GM19438 (cell line): ENCODE measurements around the gene CFAP210.

Source experiments
- ATAC-seq: cut with Tn5 transposase; IDR thresholded peaks from one replicate; pipeline ENCODE4 v1.9.1; 2021; ENCODE audit warnings: low read depth; ENCODE audit not compliant: unreplicated experiment

The CFAP210 gene

GRCh38 chr2:169676850-169677249 is 17.4 kb downstream of the CFAP210 start:
- no peak for ATAC-seq

GRCh38 chr2:169676357-169676756 is 17.8 kb downstream of the CFAP210 start:
- ATAC-seq: no peak

- ATAC-seq: no peak
Measured at GRCh38 chr2:169673921-169674320, 20.3 kb downstream of the CFAP210 start.

GRCh38 chr2:169673106-169673505 is 21.1 kb downstream of the CFAP210 start:
- ATAC-seq: no peak

GRCh38 chr2:169672406-169672805 is 21.8 kb downstream of the CFAP210 start:
- ATAC-seq: no peak

GRCh38 chr2:169670937-169671336 is 23.3 kb downstream of the CFAP210 start:
- ATAC-seq: no peak

- no peak for ATAC-seq
Measured at GRCh38 chr2:169670215-169670651, 24.0 kb downstream of the CFAP210 start.

GRCh38 chr2:169667583-169667982 is 26.6 kb downstream of the CFAP210 start:
- no peak for ATAC-seq

- no peak for ATAC-seq
Measured at GRCh38 chr2:169664978-169665930, 29.0 kb downstream of the CFAP210 start.

GRCh38 chr2:169664600-169664977 is 29.6 kb downstream of the CFAP210 start:
- no peak for ATAC-seq

- ATAC-seq: no peak
Measured at GRCh38 chr2:169663247-169663646, 31.0 kb downstream of the CFAP210 start.

GRCh38 chr2:169662744-169663143 is 31.5 kb downstream of the CFAP210 start:
- no peak for ATAC-seq

- no peak for ATAC-seq
Measured at GRCh38 chr2:169661265-169661664, 32.9 kb downstream of the CFAP210 start.

- ATAC-seq: no peak
Measured at GRCh38 chr2:169659320-169659719, 34.9 kb downstream of the CFAP210 start.

GRCh38 chr2:169658877-169659276 is 35.3 kb downstream of the CFAP210 start:
- ATAC-seq: no peak

- no peak for ATAC-seq
Measured at GRCh38 chr2:169656164-169656563, 38.0 kb downstream of the CFAP210 start.

GRCh38 chr2:169653636-169654035 is 40.6 kb downstream of the CFAP210 start:
- no peak for ATAC-seq

GRCh38 chr2:169649278-169649677 is 44.9 kb downstream of the CFAP210 start:
- ATAC-seq: no peak

GRCh38 chr2:169647496-169647895 is 46.7 kb downstream of the CFAP210 start:
- no peak for ATAC-seq

GRCh38 chr2:169644173-169644572 is 50.0 kb downstream of the CFAP210 start:
- ATAC-seq: no peak

GRCh38 chr2:169641464-169641863 is 52.7 kb downstream of the CFAP210 start:
- ATAC-seq: no peak

- ATAC-seq: no peak
Measured at GRCh38 chr2:169640104-169640503, 54.1 kb downstream of the CFAP210 start.
